ENCODE data around the gene CHORDC1.
A peak's percentile ranks its signal among the peaks of the same experiment; 100 is the strongest.
"Not testable (repeated sequence)": the region's sequence is repeated elsewhere in the genome, so short reads cannot be mapped to it uniquely, and the experiment has no call there.

The CHORDC1 gene

DNA sequence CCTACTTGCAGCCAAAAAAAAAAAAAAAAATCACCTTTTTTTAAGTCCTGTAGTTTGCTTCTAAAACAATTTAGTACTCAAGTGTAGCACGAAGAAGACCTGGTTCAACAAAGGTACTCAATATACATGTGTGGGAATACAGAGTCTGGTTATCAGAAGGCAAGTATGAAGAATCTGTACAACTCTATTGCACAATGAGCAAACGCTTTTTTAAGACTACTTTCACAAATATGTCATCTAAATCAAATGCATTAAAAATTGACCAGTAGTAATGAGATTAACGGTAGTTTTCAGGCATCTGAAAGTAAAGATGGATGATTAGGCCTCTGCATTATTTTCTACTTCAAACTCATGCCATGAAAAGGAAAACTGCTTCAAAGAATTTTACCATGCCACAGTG lies 9.5 kb downstream of the CHORDC1 start:
- no peak for DNase-seq

GRCh38 chr11:90208857-90209256 lies 14.0 kb downstream of the CHORDC1 start:
- DNase-seq, result no peak

DNA sequence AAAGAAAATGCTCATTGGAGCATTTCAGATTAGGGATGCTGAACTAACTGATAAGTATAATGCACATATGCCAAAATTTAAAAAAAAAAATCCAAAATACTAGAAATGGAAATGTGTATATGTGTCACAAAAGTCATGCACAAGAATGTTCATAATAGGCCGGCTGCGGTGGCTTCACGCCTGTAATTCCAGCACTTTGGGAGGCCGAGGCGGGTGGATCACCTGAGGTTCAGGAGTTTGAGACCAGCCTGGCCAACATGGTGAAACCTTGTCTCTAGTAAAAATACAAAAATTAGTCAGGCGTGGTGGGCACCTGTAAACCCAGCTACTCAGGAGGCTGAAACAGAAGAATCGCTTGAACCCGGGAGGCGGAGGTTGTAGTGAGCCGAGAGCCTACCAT lies 14.9 kb downstream of the CHORDC1 start:
- DNase-seq, result not testable (repeated sequence)

DNA sequence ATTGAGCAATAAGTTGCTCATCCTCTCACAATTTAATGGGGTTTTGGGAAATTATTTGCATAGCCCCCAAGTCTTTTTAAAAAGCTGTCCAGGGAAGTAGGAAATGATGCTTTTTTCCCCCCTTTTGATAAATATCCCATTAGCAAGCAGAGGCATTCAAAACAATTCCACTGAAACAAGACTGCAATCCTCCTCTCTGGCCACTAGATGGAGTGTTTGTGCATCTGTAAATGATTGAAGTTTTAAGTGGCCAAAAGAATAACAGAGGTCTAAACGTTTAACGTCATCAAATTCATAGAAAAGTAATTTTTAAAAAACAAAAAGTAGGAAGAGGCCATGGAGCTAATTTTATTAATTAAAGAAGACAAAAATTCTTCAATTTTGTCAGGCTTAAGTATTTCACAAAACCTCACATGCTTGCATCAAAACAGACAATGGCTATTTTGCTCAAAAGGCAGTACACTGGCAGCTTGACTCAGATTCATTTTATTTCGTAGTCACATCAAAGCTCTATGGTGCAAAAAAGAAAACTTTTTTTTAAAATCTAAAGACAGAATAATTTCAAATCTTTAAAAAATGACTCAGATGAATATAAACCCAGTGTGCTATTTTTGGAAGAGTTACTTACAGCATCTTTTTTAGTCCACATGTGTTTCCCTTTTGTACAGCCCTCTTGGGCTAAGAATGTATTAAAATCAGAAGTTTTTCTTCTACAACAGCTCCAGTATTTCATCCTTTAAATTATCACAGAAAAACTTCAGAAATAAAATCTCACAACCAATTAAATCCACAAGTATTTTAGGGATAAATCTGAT lies 17.8 kb downstream of the CHORDC1 start:
- DNase-seq, result peak; percentile 78

GRCh38 chr11:90204407-90204806 lies 18.4 kb downstream of the CHORDC1 start:
- DNase-seq, result no peak

GRCh38 chr11:90202342-90202741 lies 20.5 kb downstream of the CHORDC1 start:
- no peak for DNase-seq

DNA sequence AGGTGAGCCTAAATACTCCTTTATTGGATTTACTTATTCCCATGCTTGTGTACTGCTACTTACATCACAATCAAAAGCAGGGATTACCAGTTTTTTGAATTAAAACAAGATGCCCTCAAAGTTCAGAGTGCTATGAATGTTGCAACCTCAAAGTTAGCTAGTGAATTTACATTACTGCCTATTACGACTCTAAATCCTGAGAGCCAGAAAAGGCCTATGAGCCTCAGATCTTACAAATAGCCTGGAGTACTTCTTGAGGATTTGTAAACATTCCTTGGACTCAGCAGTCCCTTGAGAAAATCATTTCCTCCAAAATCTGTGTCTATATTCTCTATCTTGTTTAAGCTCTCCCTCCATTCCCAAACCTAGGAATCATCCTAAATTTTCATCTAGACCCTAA lies 25.5 kb downstream of the CHORDC1 start:
- no peak for DNase-seq

DNA sequence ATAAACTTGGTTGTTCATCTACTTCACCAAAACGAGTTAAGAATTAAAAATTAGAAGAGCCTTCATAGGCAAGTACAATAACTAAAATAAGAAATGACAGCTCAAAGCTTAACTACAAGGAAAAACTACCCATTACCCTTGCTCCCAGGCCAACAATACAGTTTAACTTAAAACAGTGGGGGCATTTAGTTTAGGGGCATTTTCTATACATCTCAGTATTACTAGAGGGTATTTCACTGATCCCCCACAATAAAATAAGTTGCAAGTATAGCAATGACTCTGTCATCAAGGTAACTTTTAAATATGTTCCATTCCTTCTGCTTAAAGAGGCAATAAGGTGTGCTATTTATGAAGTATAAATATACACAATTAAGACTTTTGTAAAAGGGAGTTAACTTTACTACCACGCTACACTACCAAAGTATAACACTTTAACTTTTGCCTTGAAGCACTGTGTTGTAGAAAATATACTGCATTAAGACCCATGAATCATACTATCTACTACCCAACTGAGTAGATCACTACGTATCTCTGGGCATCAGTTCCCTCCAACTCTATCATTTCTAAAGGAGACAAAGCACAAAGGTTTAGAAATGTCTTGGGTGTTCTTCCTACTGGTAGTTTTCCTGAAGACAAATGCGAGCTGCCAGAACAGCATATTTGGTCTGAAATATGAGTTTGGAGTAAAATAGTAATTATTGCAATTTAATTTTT lies 29.8 kb downstream of the CHORDC1 start:
- DNase-seq, result no peak

DNA sequence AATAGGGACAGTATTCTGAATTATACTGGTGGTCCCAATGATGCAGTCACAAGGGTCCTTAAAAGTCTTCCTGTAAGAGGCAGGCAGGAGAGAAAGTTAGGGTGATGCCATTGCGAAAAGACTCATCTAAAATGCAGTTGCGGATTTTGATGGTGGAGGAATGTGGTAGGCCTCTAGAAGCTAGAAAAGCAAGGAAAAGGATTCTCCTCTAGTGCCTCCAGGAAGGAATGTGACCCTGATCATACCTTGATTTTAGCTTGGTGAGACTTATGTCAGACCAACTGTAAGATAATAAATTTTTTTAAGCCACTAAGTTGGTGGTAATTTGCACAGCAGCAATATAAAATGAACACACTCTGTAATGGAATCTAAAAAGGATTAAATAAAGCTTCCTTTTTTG lies 33.8 kb downstream of the CHORDC1 start:
- DNase-seq, result no peak

- DNase-seq, result no peak
Measured at GRCh38 chr11:90187839-90188238, 35.0 kb downstream of the CHORDC1 start.

DNA sequence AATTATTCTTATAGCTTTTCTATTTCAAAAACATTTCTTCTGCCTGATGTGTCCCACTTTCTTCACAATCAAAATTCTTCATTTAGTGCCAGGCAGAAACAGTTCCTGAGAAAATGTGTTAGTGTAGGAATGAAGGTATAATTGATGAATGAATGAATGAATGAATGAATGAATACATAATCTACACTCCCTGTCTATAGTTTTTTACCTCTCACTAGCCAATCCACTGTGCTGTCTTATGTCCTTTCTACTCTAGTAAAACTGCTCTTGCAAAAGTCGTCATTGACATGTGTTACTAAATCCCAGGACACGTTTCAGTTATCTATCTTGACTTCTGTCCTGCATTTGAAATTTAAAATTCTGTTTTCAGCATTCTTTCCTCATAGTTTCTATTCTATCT lies 42.9 kb downstream of the CHORDC1 start:
- no peak for DNase-seq

DNA sequence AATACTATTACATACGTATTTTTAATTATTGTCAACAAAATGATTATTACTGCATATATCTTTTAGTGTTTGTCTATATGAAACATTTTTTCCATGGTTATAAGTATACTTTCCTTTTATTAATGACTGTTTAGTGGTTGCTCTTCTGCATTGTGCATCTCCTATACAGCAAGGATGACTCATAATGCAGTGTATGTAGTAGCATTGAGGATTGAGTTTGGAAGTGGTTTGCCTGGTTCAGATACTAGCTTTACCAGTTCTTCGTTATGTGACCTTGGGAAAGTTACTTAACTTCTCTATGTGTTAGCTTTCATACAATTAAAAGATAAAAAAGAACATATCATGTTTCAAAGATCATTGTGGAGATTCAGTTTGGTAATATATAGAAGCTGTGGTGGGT lies 44.1 kb downstream of the CHORDC1 start:
- DNase-seq, result no peak

GRCh38 chr11:90176069-90176468 lies 46.8 kb downstream of the CHORDC1 start:
- no peak for DNase-seq

- no peak for DNase-seq
Measured at GRCh38 chr11:90171359-90171758, 51.5 kb downstream of the CHORDC1 start.

GRCh38 chr11:90168571-90168970 lies 54.3 kb downstream of the CHORDC1 start:
- DNase-seq, result no peak

DNA sequence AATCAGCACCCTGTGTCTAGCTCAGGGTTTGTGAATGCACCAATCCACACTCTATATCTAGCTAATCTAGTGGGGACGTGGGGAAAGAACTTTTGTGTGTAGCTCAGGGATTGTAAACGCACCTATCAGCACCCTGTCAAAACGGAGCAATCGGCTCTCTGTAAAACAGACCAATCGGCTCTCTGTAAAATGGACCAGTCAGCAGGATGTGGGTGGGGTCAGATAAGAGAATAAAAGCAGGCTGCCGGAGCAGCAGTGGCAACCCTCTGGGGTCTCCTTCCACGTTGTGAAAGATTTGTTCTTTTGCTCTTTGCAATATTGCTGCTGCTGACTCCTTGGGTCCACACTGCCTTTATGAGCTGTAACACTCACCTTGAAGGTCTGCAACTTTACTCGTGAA lies 55.1 kb downstream of the CHORDC1 start:
- not testable (repeated sequence) for DNase-seq

DNA sequence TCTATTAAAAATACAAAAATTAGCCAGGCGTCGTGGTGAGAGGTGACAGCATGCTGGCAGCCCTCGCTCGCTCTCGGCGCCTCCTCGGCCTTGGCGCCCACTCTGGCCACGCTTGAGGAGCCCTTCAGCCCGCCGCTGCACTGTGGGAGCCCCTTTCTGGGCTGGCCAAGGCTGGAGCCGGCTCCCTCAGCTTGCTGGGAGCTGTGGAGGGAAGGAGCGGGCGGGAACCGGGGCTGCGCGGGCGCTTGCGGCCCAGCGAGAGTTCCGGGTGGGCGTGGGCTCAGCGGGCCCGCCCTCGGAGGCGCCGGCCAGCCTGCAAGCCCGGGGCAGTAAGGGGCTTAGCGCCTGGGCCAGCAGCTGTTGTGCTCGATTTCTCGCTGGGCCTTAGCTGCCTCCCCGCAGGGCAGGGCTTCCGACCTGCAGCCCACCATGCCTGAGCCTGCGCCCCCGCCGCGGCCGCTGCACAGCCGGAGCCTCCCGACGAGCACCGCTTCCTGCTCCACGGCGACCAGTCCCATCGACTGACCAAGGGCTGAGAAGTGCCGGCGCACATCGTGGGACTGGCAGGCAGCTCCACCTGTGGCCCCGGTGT lies 55.8 kb downstream of the CHORDC1 start:
- DNase-seq, result not testable (repeated sequence)
